Testis (tissue), 3 donors: Measurements from ENCODE around the gene SLC19A1. TPM values are rescaled to one million over a fixed set of nuclear protein-coding genes. Genes with fewer than 3 reads are reported as not detected.

ENCODE experiments used
- DNase-seq: peaks from one replicate; pipeline ENCODE4 v3.0.0-alpha.2; 2019
- H3K27ac ChIP-seq, 2 donors: fragments of 200-600 bp; sonication (generic); one replicate each; pipeline ENCODE4 v1.5.1; 2019
- H3K27me3 ChIP-seq: fragments of 200-600 bp; sonication (generic); one replicate; pipeline ENCODE4 v1.5.1; 2019
- H3K36me3 ChIP-seq: fragments of 200-600 bp; sonication (generic); one replicate; pipeline ENCODE4 v1.5.1; 2017; ENCODE audit warnings: low read depth; ENCODE audit errors: missing control alignments
- H3K4me1 ChIP-seq: fragments of 200-600 bp; sonication (generic); one replicate; pipeline ENCODE4 v1.5.1; 2019
- H3K4me3 ChIP-seq, 2 donors: fragments of 200-600 bp; sonication (generic); one replicate each; pipeline ENCODE4 v1.5.1; 2017 to 2019
- H3K9me3 ChIP-seq: fragments of 200-600 bp; sonication (generic); one replicate; pipeline ENCODE4 v1.5.1; 2017
- CTCF ChIP-seq, 3 experiments: fragments of 450-650 bp in 2 of 3; fragments of 200-600 bp in 1 of 3; sonication (generic) in 1 of 3; IDR thresholded peaks; one replicate each; pipeline ENCODE4 v1.5.1; 2016 to 2019; ENCODE audit warnings: antibody characterized with exemption in 3 of 3, mild to moderate bottlenecking in 2 of 3, moderate library complexity in 1 of 3
- POLR2A ChIP-seq: fragments of 450-650 bp; IDR thresholded peaks from one replicate; pipeline ENCODE4 v1.6.1; 2017; ENCODE audit warnings: antibody characterized with exemption, mild to moderate bottlenecking, moderate library complexity
- WGBS, 2 donors: methylation state at CpG; one replicate each; pipeline ENCODE4 v1.1.5; 2018; 5-methylcytosine and 5-hydroxymethylcytosine counted together
- intact Hi-C: fragments of 100-400 bp; cut with DNase I; formaldehyde crosslinking; loops from one replicate; pipeline ENCODE4 v1.15.1; 2023; ENCODE audit warnings: low total_unique reads
- polyA plus RNA-seq: library from polyadenylated mRNA; stranded (reverse); fragments of 350-450 nt; fragmentation: Illumina TruSeq; extraction: RNeasy Lipid Tissue Mini Kit (QIAGEN cat#74804); gene quantifications from one replicate; pipeline ENCODE4 v1.2.3, GENCODE V29; 2014; ENCODE audit warnings: low read depth, low replicate concordance; ENCODE audit not compliant: insufficient read depth
- total RNA-seq, 2 donors: library from RNA; depleted of rRNA; stranded (reverse); fragments of >200 nt; gene quantifications; one replicate each; pipeline ENCODE4 v1.2.3, GENCODE V29; 2016

The SLC19A1 gene
- total and polyA plus RNA-seq, 3 donors from 2014 or later: 5.5 to 17.4 (median 15.7) TPM

DNA sequence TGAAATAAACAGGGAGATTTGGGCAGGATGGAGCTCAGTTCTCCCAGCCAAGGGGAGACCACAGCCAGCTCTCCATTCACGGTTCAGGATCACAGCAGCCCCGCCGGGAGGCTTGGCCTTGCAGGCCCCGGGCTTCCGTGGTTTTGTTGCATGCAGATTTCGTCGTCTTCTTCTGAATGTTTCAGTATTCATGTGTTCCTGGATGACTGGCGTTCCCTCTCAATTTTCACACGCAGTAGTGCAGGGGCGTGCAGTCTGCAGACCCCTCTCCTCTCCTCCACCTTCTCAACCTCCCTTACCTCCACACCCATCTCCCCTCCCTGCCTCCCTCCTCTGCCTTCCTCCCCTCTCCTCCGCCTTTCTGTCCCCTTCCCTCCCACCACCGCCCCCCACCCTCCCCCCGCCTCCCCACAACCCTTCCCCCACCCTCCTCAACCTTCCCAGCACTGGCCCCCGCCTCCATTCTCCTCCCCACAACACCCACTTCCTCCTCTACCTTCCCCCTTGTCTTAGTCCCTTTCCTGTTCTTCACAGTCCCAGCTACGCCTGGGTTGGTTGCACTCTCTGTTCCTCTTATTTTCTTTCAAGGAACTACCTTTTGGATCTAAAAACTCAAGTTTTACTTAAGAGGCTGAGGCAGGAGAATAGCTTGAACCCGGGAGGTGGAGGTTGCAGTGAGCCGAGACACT is 8.4 kb upstream of the SLC19A1 start:
- Histone ChIP-seq H3K27me3 (no peaks in the 10 kb centered on the region), H3K36me3 (no peaks in the 10 kb centered on the region), H3K4me3 (no peak overlapping the region), H3K9me3 (no peaks in the 10 kb centered on the region), H3K27ac (no peak overlapping the region), H3K4me1 (peaks cover 3% of the 10 kb centered on the region)
- intact Hi-C loops: loop anchor here (10.0 kb wide), 1 partner anchor 264 kb away; no protein-coding TSS in a partner anchor
- no peak for DNase-seq
- 63 to 75% methylated on average over 17 of the region's 17 CpGs for WGBS, 2 donors
- TF ChIP-seq CTCF (IDR thresholded peaks at IDR 0.05): no peak
- TF ChIP-seq POLR2A: no peak

- 73 to 76% methylated on average over 10 to 15 of the region's 15 CpGs for WGBS, 2 donors
- DNase-seq: no peak
Observed at GRCh38 chr21:45549626-45550463, 7.6 kb upstream of the SLC19A1 start.

DNA sequence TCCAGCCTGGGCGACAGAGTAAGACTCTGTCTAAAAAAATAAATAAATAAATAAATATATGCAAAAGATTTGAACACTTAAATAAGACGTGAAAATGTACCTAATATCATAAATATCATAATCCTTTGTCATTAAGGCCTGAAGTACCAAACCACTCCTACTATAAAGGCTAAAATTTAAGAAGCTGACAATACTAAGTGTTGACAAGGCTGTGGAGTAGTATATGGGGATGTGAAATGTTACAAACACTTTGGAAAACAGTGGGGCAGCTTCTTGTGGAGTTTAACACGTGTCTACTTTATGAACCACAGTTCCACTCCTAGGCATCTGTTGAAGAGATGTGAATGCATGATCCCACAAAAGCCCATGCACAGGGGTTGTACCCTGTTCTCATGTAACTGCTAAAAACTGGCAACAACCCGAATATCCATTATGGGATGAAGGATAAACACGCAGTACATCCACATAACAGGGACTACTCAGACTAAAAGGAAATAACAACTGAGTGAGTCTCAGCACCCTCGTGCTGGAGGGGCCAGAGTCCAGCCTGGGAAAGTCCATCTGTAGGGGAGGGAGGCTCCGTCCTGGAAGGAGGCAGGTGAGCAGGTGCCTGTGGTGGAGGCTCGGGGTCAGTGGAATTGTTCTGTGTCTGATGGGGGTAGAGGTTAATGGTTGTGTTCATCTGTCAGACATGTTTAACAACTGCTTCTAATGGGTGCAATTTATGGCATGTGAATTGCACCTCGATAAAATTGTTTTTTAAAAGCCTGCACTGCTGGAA is 6.7 kb upstream of the SLC19A1 start:
- Histone ChIP-seq H3K4me3 (no peak overlapping the region), H3K27me3 (no peaks in the 10 kb centered on the region), H3K9me3 (no peaks in the 10 kb centered on the region), H3K4me1 (no peaks in the 10 kb centered on the region), H3K27ac (no peak overlapping the region), H3K36me3 (no peaks in the 10 kb centered on the region)
- intact Hi-C loops: no loop called here
- no peak for TF ChIP-seq CTCF (IDR thresholded peaks at IDR 0.05)
- no peak for TF ChIP-seq POLR2A
- no peak for DNase-seq
- 82% methylated on average over 9 of the region's 9 CpGs for whole genome bisulfite sequencing, 2 donors

More at GRCh38 chr21:45549626-45550463, 7.6 kb upstream of the SLC19A1 start:
- Histone ChIP-seq H3K27me3 (no peaks in the 10 kb centered on the region), H3K27ac (no peak overlapping the region), H3K36me3 (no peaks in the 10 kb centered on the region), H3K4me1 (peaks cover 3% of the 10 kb centered on the region), H3K9me3 (no peaks in the 10 kb centered on the region), H3K4me3 (no peak overlapping the region)
- TF ChIP-seq POLR2A: no peak
- TF ChIP-seq CTCF (IDR thresholded peaks at IDR 0.05): no peak
- intact Hi-C loops: loop anchor here (10.0 kb wide), 1 partner anchor 265 kb away; no protein-coding TSS in a partner anchor

GRCh38 chr21:45547545-45547900 is 5.3 kb upstream of the SLC19A1 start:
- Histone ChIP-seq H3K9me3 (no peaks in the 10 kb centered on the region), H3K4me3 (no peak overlapping the region), H3K27me3 (no peaks in the 10 kb centered on the region), H3K4me1 (peaks cover 10% of the 10 kb centered on the region), H3K36me3 (no peaks in the 10 kb centered on the region), H3K27ac (no peak overlapping the region)
- 88 to 89% methylated on average over 3 of the region's 3 CpGs for WGBS, 2 donors
- intact Hi-C loops: no loop called here
- TF ChIP-seq CTCF (IDR thresholded peaks at IDR 0.05) (no peak), POLR2A (no peak)
- DNase-seq: no peak
